Measurements from ENCODE around the gene PEX14. TPM values are rescaled to one million over a fixed set of nuclear protein-coding genes. Genes with fewer than 3 reads are reported as not detected.

The PEX14 gene
- total RNA-seq, 4 donors from 2014 or later = 8.1 to 17.8 (median 15.8) TPM

DNA sequence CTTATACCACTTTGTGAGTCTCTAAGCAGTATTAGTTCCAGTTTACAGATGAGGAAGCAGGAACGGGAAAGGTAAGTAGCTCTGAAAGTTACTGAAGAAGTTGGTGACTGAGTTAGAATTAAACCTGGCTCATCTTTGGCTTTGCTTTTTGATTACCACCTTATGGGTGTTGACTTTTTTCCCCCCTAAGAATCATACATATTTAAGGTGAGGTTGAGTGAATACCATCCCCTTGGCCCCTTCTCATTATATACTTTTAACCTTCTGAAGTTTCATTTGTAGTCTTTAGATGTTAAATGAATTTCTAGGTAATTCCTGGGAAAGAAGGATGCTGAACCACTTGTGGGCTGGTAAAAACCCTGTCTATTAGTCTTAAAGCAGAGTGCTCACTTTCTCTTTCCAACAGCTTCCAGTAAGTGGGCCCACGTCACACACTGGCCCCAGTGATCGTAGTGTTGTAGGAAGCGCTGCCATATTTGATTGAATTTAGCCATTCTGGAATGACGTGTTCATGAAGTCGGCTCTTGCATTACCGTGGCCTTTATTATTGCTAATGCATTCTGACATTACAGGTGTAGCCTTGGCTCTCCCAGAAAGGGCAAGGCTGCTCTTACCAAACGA is 46.9 kb downstream of the PEX14 start:
- no peaks in the 10 kb centered on the region for H3K9me3 ChIP-seq

DNA sequence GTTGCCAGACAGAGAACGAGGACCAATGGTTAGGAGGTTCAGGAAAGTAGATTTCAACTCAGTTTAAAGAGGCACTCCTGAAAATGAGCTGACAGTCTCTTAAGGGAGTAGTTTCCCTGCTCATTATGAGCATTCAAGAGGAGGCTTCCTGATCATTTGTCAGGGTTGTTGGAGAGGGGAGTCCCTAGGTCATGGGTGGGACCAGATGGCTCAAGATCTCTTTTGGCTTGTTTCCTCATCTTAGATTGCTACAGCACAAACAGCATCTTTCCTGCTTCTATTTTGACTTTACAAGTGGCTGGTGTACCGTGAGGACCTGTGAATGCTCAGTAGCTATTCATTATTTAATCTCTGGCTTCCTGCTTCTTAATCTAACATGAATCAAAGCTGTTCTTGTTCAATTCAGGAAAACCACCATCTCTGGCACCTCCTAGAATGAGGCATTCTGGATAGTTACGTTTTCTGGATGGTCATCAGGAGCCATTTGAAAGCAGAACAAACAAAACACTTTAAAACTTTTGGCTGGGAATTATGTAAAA is 47.6 kb downstream of the PEX14 start:
- Histone ChIP-seq H3K27me3 (no peaks in the 10 kb centered on the region), H3K9me3 (no peaks in the 10 kb centered on the region), H3K4me1 (peaks cover 4 to 5% of the 10 kb centered on the region in 2 donors), H3K36me3 (peaks cover 0 to 3% of the 10 kb centered on the region in 2 donors), H3K27ac (no peak overlapping the region), H3K4me3 (no peak overlapping the region)
- ATAC-seq = no peak
- no peak for DNase-seq
- TF ChIP-seq, protein P1, sequence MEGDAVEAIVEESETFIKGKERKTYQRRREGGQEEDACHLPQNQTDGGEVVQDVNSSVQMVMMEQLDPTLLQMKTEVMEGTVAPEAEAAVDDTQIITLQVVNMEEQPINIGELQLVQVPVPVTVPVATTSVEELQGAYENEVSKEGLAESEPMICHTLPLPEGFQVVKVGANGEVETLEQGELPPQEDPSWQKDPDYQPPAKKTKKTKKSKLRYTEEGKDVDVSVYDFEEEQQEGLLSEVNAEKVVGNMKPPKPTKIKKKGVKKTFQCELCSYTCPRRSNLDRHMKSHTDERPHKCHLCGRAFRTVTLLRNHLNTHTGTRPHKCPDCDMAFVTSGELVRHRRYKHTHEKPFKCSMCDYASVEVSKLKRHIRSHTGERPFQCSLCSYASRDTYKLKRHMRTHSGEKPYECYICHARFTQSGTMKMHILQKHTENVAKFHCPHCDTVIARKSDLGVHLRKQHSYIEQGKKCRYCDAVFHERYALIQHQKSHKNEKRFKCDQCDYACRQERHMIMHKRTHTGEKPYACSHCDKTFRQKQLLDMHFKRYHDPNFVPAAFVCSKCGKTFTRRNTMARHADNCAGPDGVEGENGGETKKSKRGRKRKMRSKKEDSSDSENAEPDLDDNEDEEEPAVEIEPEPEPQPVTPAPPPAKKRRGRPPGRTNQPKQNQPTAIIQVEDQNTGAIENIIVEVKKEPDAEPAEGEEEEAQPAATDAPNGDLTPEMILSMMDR (IDR thresholded peaks at IDR 0.05 in 4 of 5, conservative IDR thresholded peaks at IDR 0.05 in 1 of 5) = no peak
- no peak for TF ChIP-seq POLR2A (IDR thresholded peaks at IDR 0.05)
- intact Hi-C loops (cut with DNase I; ENCODE audit: low total_unique reads) = no loop called here
- in situ Hi-C loops (cut with MboI; ENCODE audit: low sequenced_read_pairs in 4 of 4) = no loop called here

More for the DNA sequence above, 46.9 kb downstream of the PEX14 start:
- ATAC-seq (no peak), DNase-seq (no peak)
- no peaks in the 10 kb centered on the region for H3K27me3 ChIP-seq
- H3K27ac ChIP-seq = no peak overlapping the region
- in situ Hi-C loops (cut with MboI; ENCODE audit: low sequenced_read_pairs in 4 of 4) = no loop called here
- no peak overlapping the region for H3K4me3 ChIP-seq
- no peak for TF ChIP-seq POLR2A (IDR thresholded peaks at IDR 0.05)
- TF ChIP-seq, protein P1 (IDR thresholded peaks at IDR 0.05 in 4 of 5, conservative IDR thresholded peaks at IDR 0.05 in 1 of 5) = no peak
- peaks cover 5 to 7% of the 10 kb centered on the region in 2 donors for H3K4me1 ChIP-seq
- peaks cover 0 to 3% of the 10 kb centered on the region in 2 donors for H3K36me3 ChIP-seq
- intact Hi-C loops (cut with DNase I; ENCODE audit: low total_unique reads) = no loop called here

DNA sequence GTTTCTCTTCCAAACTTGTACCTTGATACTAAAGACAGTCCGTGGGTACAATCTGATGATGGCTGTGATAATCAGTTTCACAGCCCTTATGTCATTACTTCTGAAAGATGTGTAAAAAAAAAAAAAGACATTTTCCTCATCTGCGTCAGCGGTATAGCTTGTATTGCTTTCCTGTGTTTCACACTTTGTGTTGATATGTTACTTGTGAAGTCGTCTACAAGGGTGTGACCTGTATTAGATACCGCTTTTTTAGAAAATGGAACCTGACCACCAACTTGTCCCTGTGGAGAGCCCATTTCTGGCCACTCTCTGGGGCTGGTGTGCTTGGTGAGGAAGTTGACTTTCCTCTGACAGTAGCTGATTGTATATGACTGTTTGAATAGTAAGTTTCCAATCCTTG is 50.5 kb downstream of the PEX14 start:
- no peak for ATAC-seq
- no peak overlapping the region for H3K4me3 ChIP-seq
- TF ChIP-seq POLR2A (IDR thresholded peaks at IDR 0.05) = no peak
- TF ChIP-seq, protein P1 (IDR thresholded peaks at IDR 0.05 in 4 of 5, conservative IDR thresholded peaks at IDR 0.05 in 1 of 5) = no peak
- peaks cover 0 to 3% of the 10 kb centered on the region in 2 donors for H3K36me3 ChIP-seq
- no peaks in the 10 kb centered on the region for H3K9me3 ChIP-seq
- H3K4me1 ChIP-seq = peaks cover 24 to 30% of the 10 kb centered on the region in 2 donors
- in situ Hi-C loops (cut with MboI; ENCODE audit: low sequenced_read_pairs in 4 of 4) (no loop called here), intact Hi-C loops (cut with DNase I; ENCODE audit: low total_unique reads) (loop anchor here (5.0 kb wide), 2 partner anchors 142 to 267 kb away; no protein-coding TSS in a partner anchor)
- no peak for DNase-seq
- H3K27ac ChIP-seq = no peak overlapping the region
- no peaks in the 10 kb centered on the region for H3K27me3 ChIP-seq

DNA sequence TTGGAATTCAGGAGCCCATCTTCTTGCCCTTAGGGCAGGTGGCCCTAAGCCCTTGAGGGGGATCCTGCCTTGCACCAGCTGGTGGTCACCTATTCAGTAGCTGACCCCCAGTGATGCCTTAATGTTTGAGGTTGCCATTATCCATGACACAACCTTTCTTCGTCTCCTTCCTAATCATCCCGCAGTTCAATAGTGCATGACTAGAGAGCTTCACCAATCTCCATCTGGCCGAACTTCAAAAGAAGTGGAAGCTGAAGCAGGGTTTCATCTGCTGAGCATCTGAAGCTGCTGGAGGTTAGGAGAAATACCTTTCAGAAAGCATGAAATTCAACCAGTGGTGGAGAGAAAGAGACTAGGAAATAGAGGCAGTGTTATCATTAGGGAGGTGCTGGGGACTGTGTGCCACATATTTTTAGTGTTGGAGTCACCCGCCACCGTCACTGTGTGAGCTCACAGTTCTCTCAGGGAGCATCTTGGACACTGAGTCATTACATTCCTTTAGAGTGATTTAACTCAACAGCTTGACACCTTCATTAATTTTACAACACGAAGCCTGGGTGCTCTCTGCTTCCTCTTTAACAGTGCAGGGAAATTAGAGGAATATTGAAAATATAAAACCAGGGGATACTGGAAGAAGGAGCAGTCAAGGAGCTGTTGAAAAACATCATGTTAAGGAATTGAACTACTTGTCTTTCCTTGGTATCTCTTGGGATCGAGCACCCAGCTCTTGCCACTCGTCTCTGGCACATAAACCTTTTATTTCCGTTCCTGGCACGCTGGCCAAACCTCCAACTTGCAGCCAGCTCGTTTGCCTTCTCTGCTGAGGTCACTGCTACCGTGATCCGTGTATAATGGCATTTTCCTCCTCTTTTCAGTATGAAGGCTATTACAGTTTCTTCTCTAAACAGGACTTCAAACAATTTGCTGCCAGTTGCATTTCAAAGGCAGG is 53.6 kb downstream of the PEX14 start:
- TF ChIP-seq, protein P1 (IDR thresholded peaks at IDR 0.05 in 4 of 5, conservative IDR thresholded peaks at IDR 0.05 in 1 of 5) = no peak
- TF ChIP-seq POLR2A (IDR thresholded peaks at IDR 0.05) = no peak
- in situ Hi-C loops (cut with MboI; ENCODE audit: low sequenced_read_pairs in 4 of 4) (no loop called here), intact Hi-C loops (cut with DNase I; ENCODE audit: low total_unique reads) (loop anchor here (1.0 to 5.0 kb wide), 3 partner anchors 33 to 264 kb away; no protein-coding TSS in a partner anchor)
- Histone ChIP-seq H3K4me3 (peak overlapping the region in 1 of 4 donors; percentile 4), H3K27ac (peak overlapping the region; percentile 14 to 75 (median 66)), H3K27me3 (no peaks in the 10 kb centered on the region), H3K4me1 (peaks cover 24 to 38% of the 10 kb centered on the region in 2 donors), H3K36me3 (no peaks in the 10 kb centered on the region), H3K9me3 (no peaks in the 10 kb centered on the region)
- ATAC-seq = peak; percentile 97 to 98
- DNase-seq = peak; percentile 50 to 70
